ENCODE measurements around the gene SLC2A6. TPM values are rescaled to one million over a fixed set of nuclear protein-coding genes. Genes with fewer than 3 reads are reported as not detected.

The SLC2A6 gene
- total RNA-seq, 1 experiment from 2014 or later: 18.7 TPM

GRCh38 chr9:133489253-133490190 is 10.6 kb upstream of the SLC2A6 start:
- Histone ChIP-seq H2BK20ac (ENCODE audit: low read depth, low read length, poor library complexity, severe bottlenecking) (no peak overlapping the region), H2BK15ac (ENCODE audit: low read depth, low read length) (no peak overlapping the region), H3K4me1 (ENCODE audit: insufficient read depth, low read length) (no peaks in the 10 kb centered on the region), H3K56ac (ENCODE audit: insufficient read length, low read depth, low read length) (no peak overlapping the region), H4K91ac (ENCODE audit: insufficient read length, low read depth, low read length) (no peak overlapping the region), H3K4me2 (ENCODE audit: insufficient read depth, insufficient read length, low read length) (no peak overlapping the region), H4K5ac (ENCODE audit: insufficient read length, low read depth, low read length) (no peak overlapping the region), H3K23me2 (ENCODE audit: insufficient read length, low read depth, low read length, poor library complexity, severe bottlenecking) (no peaks in the 10 kb centered on the region), H3K79me2 (ENCODE audit: insufficient read depth, low read length) (no peaks in the 10 kb centered on the region), H3K23ac (ENCODE audit: insufficient read length, low read depth, low read length) (no peak overlapping the region), H3K27me3 (ENCODE audit: insufficient read depth, low read length) (no peaks in the 10 kb centered on the region), H2AK5ac (ENCODE audit: insufficient read length, low read length) (no peak overlapping the region), H4K20me1 (ENCODE audit: control insufficient read depth, insufficient read depth, insufficient read length) (no peaks in the 10 kb centered on the region), H3K79me1 (ENCODE audit: insufficient read depth, low read depth, low read length, poor library complexity, severe bottlenecking) (no peaks in the 10 kb centered on the region), H3K18ac (ENCODE audit: insufficient read length, low read depth, low read length) (no peak overlapping the region), H4K8ac (replicated peaks; ENCODE audit: insufficient read length, low read depth, low read length) (no peak overlapping the region), H3K9ac (ENCODE audit: extremely low read depth, insufficient read length, low read length) (no peak overlapping the region), H3K4ac (ENCODE audit: low read depth, low read length) (no peak overlapping the region), H2BK120ac (ENCODE audit: low read depth, low read length, poor library complexity, severe bottlenecking) (no peak overlapping the region), H3K27ac (ENCODE audit: insufficient read length, low read depth, low read length) (no peak overlapping the region), H2BK12ac (ENCODE audit: insufficient read length, low read depth, low read length) (no peak overlapping the region), H3K14ac (ENCODE audit: insufficient read depth, low read length) (no peak overlapping the region; the same call in 1 of the 2 replicates), H3K9me3 (ENCODE audit: control insufficient read depth, low read depth, low read length) (no peaks in the 10 kb centered on the region), H3T11ph (ENCODE audit: low read length) (no peak overlapping the region), H2BK5ac (ENCODE audit: insufficient read length, low read length) (no peak overlapping the region), H2AFZ (ENCODE audit: low read length) (no peak overlapping the region)
- Mint-ChIP-seq H3K4me1 (0 out of 4 replicates have a peak, but pooled peaks cover 0 to 2% of the 10 kb centered on the region in 2 experiments), H3K36me3 (ENCODE audit: insufficient read depth in 1 of 3, low read depth in 3 of 3) (no peaks in the 10 kb centered on the region), H3K27ac (no peak overlapping the region; a peak in 1 of 7 replicates), H3K4me3 (peak overlapping the region in 1 of 2 experiments; percentile 10; a peak in 2 of 5 replicates), H3K9me3 (no peaks in the 10 kb centered on the region), H3K27me3 (ENCODE audit: low read depth) (no peaks in the 10 kb centered on the region; the same call in 1 of the 2 replicates)
- DNase-seq: no peak
- no CpG with 5 or more reads among the region's 19 CpGs for WGBS (ENCODE audit: extremely low coverage, insufficient read length, low lambda C conversion rate)
- TF ChIP-seq, protein P1, sequence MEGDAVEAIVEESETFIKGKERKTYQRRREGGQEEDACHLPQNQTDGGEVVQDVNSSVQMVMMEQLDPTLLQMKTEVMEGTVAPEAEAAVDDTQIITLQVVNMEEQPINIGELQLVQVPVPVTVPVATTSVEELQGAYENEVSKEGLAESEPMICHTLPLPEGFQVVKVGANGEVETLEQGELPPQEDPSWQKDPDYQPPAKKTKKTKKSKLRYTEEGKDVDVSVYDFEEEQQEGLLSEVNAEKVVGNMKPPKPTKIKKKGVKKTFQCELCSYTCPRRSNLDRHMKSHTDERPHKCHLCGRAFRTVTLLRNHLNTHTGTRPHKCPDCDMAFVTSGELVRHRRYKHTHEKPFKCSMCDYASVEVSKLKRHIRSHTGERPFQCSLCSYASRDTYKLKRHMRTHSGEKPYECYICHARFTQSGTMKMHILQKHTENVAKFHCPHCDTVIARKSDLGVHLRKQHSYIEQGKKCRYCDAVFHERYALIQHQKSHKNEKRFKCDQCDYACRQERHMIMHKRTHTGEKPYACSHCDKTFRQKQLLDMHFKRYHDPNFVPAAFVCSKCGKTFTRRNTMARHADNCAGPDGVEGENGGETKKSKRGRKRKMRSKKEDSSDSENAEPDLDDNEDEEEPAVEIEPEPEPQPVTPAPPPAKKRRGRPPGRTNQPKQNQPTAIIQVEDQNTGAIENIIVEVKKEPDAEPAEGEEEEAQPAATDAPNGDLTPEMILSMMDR (conservative IDR thresholded peaks at IDR 0.05): no peak
